ENCODE measurements around the gene BARD1. TPM values are rescaled to one million over a fixed set of nuclear protein-coding genes. Genes with fewer than 3 reads are reported as not detected.

The BARD1 gene
- polyA plus RNA-seq, 2 of the 4 experiments (the other 2 are of a cell fraction), result 8.3 to 9.9 TPM

GRCh38 chr2:214750529-214750928, 59.0 kb downstream of the BARD1 start:
- Histone ChIP-seq H3K4me3 (no peak overlapping the region), H3K9me3 (no peaks in the 10 kb centered on the region), H3K4me2 (no peak overlapping the region), H3K27ac (no peak overlapping the region), H3K4me1 (no peaks in the 10 kb centered on the region)
- ATAC-seq (no peak), FAIRE-seq (no peak), DNase-seq (ENCODE audit: low read depth in 1 of 2, low spot score in 1 of 2) (no peak)
- TF ChIP-seq RCOR1 (IDR thresholded peaks at IDR 0.05; ENCODE audit: low read depth, low read length) (no peak), NR3C1 (IDR thresholded peaks at IDR 0.05) (no peak), JUNB (IDR thresholded peaks at IDR 0.05) (no peak), PHF8 (IDR thresholded peaks at IDR 0.05; ENCODE audit: borderline replicate concordance, low read depth) (no peak), RNF2 (IDR thresholded peaks at IDR 0.05; ENCODE audit: borderline replicate concordance, low read depth) (no peak), TFCP2L1 (CRISPR knock-in tag; IDR thresholded peaks at IDR 0.05) (no peak), FOSB (CRISPR knock-in tag; IDR thresholded peaks at IDR 0.05) (no peak), CBX8 (IDR thresholded peaks at IDR 0.05) (no peak), USF2 (IDR thresholded peaks at IDR 0.05) (no peak), EP300 (IDR thresholded peaks at IDR 0.05) (no peak), HOXA7 (CRISPR knock-in tag; IDR thresholded peaks at IDR 0.05) (no peak), POLR2A (IDR thresholded peaks at IDR 0.05; ENCODE audit: low read length) (no peak), CBX2 (IDR thresholded peaks at IDR 0.05; ENCODE audit: borderline replicate concordance, low read depth) (no peak), EHF (CRISPR knock-in tag; IDR thresholded peaks at IDR 0.05) (no peak), ESRRA (IDR thresholded peaks at IDR 0.05; ENCODE audit: borderline replicate concordance, low read length) (no peak), PBX3 (IDR thresholded peaks at IDR 0.05) (no peak), HES2 (IDR thresholded peaks at IDR 0.05) (no peak), HOXB13 (CRISPR knock-in tag; IDR thresholded peaks at IDR 0.05; ENCODE audit: low read depth) (no peak)
- TF ChIP-seq, protein P1, sequence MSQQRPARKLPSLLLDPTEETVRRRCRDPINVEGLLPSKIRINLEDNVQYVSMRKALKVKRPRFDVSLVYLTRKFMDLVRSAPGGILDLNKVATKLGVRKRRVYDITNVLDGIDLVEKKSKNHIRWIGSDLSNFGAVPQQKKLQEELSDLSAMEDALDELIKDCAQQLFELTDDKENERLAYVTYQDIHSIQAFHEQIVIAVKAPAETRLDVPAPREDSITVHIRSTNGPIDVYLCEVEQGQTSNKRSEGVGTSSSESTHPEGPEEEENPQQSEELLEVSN (IDR thresholded peaks at IDR 0.05; ENCODE audit: borderline replicate concordance, low read depth), result no peak
- TF ChIP-seq, protein P2, sequence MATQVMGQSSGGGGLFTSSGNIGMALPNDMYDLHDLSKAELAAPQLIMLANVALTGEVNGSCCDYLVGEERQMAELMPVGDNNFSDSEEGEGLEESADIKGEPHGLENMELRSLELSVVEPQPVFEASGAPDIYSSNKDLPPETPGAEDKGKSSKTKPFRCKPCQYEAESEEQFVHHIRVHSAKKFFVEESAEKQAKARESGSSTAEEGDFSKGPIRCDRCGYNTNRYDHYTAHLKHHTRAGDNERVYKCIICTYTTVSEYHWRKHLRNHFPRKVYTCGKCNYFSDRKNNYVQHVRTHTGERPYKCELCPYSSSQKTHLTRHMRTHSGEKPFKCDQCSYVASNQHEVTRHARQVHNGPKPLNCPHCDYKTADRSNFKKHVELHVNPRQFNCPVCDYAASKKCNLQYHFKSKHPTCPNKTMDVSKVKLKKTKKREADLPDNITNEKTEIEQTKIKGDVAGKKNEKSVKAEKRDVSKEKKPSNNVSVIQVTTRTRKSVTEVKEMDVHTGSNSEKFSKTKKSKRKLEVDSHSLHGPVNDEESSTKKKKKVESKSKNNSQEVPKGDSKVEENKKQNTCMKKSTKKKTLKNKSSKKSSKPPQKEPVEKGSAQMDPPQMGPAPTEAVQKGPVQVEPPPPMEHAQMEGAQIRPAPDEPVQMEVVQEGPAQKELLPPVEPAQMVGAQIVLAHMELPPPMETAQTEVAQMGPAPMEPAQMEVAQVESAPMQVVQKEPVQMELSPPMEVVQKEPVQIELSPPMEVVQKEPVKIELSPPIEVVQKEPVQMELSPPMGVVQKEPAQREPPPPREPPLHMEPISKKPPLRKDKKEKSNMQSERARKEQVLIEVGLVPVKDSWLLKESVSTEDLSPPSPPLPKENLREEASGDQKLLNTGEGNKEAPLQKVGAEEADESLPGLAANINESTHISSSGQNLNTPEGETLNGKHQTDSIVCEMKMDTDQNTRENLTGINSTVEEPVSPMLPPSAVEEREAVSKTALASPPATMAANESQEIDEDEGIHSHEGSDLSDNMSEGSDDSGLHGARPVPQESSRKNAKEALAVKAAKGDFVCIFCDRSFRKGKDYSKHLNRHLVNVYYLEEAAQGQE (IDR thresholded peaks at IDR 0.05), result no peak
- WGBS (ENCODE audit: missing lambda C conversion rate), result 94% methylated on average over 2 of the region's 2 CpGs
- POLR2A ChIA-PET, result no interaction called here
- CTCF ChIA-PET, result no interaction called here

DNA sequence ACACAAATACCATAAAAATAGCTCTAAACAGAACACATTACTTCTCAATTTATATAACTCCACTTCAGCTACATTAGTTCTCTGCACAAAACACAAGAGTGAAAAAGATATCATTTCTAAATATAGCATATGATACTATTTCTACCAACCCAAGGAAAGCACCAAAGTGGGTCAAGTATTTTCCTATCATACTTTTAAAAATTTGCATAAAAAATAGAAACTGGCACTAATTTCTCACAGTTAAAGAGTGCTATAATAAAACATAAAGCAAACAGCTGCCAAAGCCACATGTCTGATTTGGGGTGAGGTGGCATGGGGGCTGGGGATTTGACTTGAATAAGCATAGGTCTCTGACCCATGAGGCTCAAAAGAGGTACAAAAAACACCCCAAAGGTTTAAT, 61.5 kb downstream of the BARD1 start:
- FAIRE-seq (no peak), DNase-seq (ENCODE audit: low read depth in 1 of 2, low spot score in 1 of 2) (no peak), ATAC-seq (no peak)
- Histone ChIP-seq H3K4me2 (no peak overlapping the region), H3K4me3 (no peak overlapping the region), H3K9me3 (no peaks in the 10 kb centered on the region), H3K4me1 (no peaks in the 10 kb centered on the region), H3K27ac (no peak overlapping the region)
- CTCF ChIA-PET, result no interaction called here
- TF ChIP-seq RAD21 (conservative IDR thresholded peaks at IDR 0.05 in 1 of 2, IDR thresholded peaks at IDR 0.05 in 1 of 2) (no peak), CHD2 (IDR thresholded peaks at IDR 0.05; ENCODE audit: low read length, partially characterized antibody) (no peak), TFCP2L1 (CRISPR knock-in tag; IDR thresholded peaks at IDR 0.05) (no peak), MAZ (IDR thresholded peaks at IDR 0.05; ENCODE audit: borderline replicate concordance, low read depth, low read length) (no peak), CHD4 (IDR thresholded peaks at IDR 0.05; ENCODE audit: borderline replicate concordance) (no peak), RCOR1 (IDR thresholded peaks at IDR 0.05; ENCODE audit: low read depth, low read length) (no peak), HDAC2 (IDR thresholded peaks at IDR 0.05) (no peak), NPAS2 (CRISPR knock-in tag; IDR thresholded peaks at IDR 0.05; ENCODE audit: borderline replicate concordance) (no peak), KDM1A (IDR thresholded peaks at IDR 0.05; ENCODE audit: low read depth) (no peak), RFX5 (IDR thresholded peaks at IDR 0.05) (no peak)
- TF ChIP-seq, protein P3, sequence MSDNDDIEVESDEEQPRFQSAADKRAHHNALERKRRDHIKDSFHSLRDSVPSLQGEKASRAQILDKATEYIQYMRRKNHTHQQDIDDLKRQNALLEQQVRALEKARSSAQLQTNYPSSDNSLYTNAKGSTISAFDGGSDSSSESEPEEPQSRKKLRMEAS (IDR thresholded peaks at IDR 0.05), result no peak
- POLR2A ChIA-PET, result no interaction called here

All from A549 (cell line).